T-helper 1 cell treated with Interleukin-12 subunit alpha and Interleukin-12 subunit beta and Interleukin-4 antibody, amounts not matched to agents 30 ng/mL and 1 ng/mL, for 36 hours (primary cell): ENCODE results near the gene MYCN. TPM values are rescaled to one million over a fixed set of nuclear protein-coding genes. Genes with fewer than 3 reads are reported as not detected.
"Not testable (repeated sequence)": the region's sequence is repeated elsewhere in the genome, so short reads cannot be mapped to it uniquely, and the experiment has no call there.

Experiments
- intact Hi-C: fragments of 100-400 bp; cut with micrococcal nuclease; formaldehyde crosslinking; loops from one replicate; pipeline ENCODE4 v1.15.1; 2024
- total RNA-seq: library from RNA; stranded (reverse); gene quantifications from 2 replicates; pipeline ENCODE4 v1.2.3, GENCODE V29; 2022

The MYCN gene
- total RNA-seq = not detected in 2 replicates

- intact Hi-C loops = loop anchor here (1.0 to 5.0 kb wide), 4 partner anchors 342 to 1228 kb away; no protein-coding TSS in a partner anchor
Observed at GRCh38 chr2:15939854-15940660, at the start of gene MYCN. TSS of gene MYCN (plus strand) at chr2:15940550. CDS start at chr2:15942065, 1,515 bp downstream.

- intact Hi-C loops = no loop called here
Observed at GRCh38 chr2:15890936-15891905, 49.1 kb upstream of the MYCN start.

GRCh38 chr2:15892151-15892880, 48.0 kb upstream of the MYCN start:
- intact Hi-C loops = no loop called here

- intact Hi-C loops = no loop called here
Observed at GRCh38 chr2:15893085-15893484, 47.3 kb upstream of the MYCN start.

- intact Hi-C loops = no loop called here
Observed at GRCh38 chr2:15893689-15894480, 46.5 kb upstream of the MYCN start.

GRCh38 chr2:15894481-15895144, 45.7 kb upstream of the MYCN start:
- intact Hi-C loops = no loop called here

- intact Hi-C loops = no loop called here
Observed at GRCh38 chr2:15895615-15896469, 44.5 kb upstream of the MYCN start.

GRCh38 chr2:15896859-15897258, 43.5 kb upstream of the MYCN start:
- intact Hi-C loops = no loop called here

- intact Hi-C loops = no loop called here
Observed at GRCh38 chr2:15897431-15898098, 42.8 kb upstream of the MYCN start.

- intact Hi-C loops = no loop called here
Observed at GRCh38 chr2:15899327-15899612, 41.1 kb upstream of the MYCN start.

GRCh38 chr2:15899751-15900493, 40.4 kb upstream of the MYCN start:
- intact Hi-C loops = no loop called here

- intact Hi-C loops = no loop called here
Observed at GRCh38 chr2:15901095-15901807, 39.1 kb upstream of the MYCN start.

GRCh38 chr2:15901808-15902130, 38.6 kb upstream of the MYCN start:
- intact Hi-C loops = no loop called here

GRCh38 chr2:15903910-15904309, 36.4 kb upstream of the MYCN start:
- intact Hi-C loops = not testable (repeated sequence)

GRCh38 chr2:15905267-15905645, 35.1 kb upstream of the MYCN start:
- intact Hi-C loops = no loop called here

- intact Hi-C loops = no loop called here
Observed at GRCh38 chr2:15905986-15906491, 34.3 kb upstream of the MYCN start.

GRCh38 chr2:15906778-15907177, 33.6 kb upstream of the MYCN start:
- intact Hi-C loops = no loop called here
